HuH-7 (cell line): ENCODE data around the gene IPO5.
"Not testable (repeated sequence)": the region's sequence is repeated elsewhere in the genome, so short reads cannot be mapped to it uniquely, and the experiment has no call there.

ENCODE experiments used
- DNase-seq: peaks from one replicate; pipeline ENCODE4 v3.0.0; 2011; ENCODE audit warnings: low spot score

Gene IPO5

GRCh38 chr13:98014766-98015165 is 61.3 kb downstream of the IPO5 start:
- DNase-seq = no peak

DNA sequence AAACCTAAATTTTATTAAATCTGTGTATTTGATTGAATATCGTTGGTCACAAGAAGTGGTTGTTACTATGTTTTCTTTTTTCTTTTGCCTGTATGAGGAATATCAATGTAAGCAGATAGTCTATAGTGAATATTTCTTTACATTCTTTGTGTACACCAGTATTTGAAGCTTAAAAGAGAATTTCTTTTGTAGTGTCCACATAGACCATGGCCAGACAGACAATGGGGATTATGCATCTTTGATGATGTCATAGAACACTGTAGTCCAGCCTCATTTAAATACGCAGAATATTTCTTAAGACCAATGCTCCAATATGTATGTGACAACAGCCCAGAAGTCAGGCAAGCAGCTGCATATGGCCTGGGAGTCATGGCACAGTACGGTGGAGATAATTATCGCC is 64.8 kb downstream of the IPO5 start:
- DNase-seq = no peak

GRCh38 chr13:98019186-98019585 is 65.7 kb downstream of the IPO5 start:
- DNase-seq = no peak

- no peak for DNase-seq
Measured at GRCh38 chr13:98020271-98020670, 66.8 kb downstream of the IPO5 start.

- no peak for DNase-seq
Measured at GRCh38 chr13:98022210-98022609, 68.7 kb downstream of the IPO5 start.

- DNase-seq = no peak
Measured at GRCh38 chr13:98025480-98026025, 72.1 kb downstream of the IPO5 start.

- DNase-seq = peak; percentile 15
Measured at GRCh38 chr13:98026457-98026857, 73.0 kb downstream of the IPO5 start.

DNA sequence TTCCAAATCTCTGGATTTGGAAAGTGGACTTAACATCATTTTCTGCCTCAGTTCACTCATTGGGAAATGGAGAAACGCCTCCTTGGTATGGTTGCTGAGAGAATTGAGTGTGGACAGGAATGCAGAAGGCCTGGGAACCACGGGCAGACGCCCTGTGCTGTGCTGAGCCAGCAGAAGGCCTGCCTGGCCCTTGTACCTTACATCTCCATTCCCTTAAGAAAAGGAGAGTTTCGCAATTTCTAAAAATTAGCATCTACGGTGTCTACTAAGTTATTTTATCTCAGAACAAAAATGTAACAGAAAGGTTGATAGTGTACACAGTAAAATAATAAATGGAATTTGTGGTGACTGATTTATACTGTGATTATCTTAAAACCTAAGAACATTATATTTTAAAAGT is 78.7 kb downstream of the IPO5 start:
- no peak for DNase-seq

GRCh38 chr13:98033277-98034247 is 80.1 kb downstream of the IPO5 start:
- DNase-seq = peak; percentile 32

GRCh38 chr13:98035373-98035772 is 81.9 kb downstream of the IPO5 start:
- no peak for DNase-seq

- not testable (repeated sequence) for DNase-seq
Measured at GRCh38 chr13:98036564-98037302, 83.3 kb downstream of the IPO5 start.

DNA sequence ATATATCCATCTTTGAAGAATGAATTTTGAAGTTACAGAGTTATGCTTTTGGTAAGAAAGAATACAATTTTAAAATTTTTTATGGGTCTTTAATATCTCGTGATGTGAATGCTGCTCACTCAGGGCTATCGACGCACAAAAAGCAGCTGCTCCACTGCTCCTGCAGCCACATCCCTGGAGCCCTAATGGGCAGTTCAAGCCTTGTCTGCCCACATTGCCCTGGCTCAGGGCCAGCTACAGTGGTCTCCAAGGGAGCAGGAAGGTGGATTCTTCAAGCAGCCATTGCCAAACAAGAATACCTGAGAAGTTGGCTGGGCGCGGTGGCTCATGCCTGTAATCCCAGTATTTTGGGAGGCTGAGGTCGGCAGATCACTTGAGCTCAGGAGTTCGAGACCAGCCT is 85.8 kb downstream of the IPO5 start:
- no peak for DNase-seq

DNA sequence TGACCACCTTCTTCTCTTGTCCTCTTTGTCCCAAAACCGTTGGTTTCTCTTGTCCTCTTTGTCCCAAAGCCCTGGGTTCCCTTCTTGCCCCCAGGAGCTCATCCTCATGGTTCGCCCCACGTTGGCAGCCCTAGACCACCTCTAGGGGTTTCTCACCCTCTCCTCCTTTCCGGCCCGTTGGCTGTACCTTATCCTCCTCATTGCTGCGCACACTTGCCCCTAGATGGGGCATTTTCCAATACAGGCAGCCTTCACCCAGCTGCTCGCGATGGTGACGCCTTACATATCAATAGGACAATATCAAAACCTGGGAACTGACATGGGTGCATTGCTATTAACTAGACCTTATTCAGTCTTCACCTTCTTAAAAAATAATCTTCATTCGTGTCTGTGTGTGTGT is 86.5 kb downstream of the IPO5 start:
- no peak for DNase-seq

DNA sequence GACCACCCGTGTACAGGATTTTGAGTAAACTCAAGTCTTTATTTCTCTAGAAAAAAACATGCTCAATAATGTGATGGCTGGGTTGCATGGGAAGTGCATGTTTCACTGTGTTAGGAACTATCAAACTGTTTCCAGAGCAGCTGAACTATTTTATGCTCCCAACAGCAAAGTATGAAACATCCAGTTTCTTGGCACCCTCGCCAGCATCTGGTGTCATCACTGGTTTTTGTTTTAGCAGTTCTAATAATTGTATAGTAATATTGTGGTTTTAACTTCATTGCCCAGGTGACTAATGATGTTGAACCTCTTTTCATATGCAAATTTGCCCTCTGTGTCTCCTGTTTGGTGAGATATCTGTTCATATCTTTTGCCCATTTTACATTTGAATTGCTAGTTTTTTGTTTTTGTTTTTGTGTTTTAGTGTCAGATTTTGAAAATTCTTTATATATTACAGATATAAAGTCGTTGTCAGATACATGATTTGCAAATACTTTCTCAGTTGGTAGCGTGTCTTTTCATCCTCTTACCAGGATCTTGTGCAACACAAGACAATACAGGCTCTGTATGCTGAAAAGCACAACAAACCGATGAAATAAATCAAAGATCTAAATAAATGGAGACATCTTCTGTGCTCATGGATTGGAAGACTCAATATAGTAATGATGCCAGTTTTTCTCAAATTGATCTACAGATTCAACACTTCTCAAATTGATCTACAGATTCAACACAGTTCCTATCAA is 87.8 kb downstream of the IPO5 start:
- no peak for DNase-seq

DNA sequence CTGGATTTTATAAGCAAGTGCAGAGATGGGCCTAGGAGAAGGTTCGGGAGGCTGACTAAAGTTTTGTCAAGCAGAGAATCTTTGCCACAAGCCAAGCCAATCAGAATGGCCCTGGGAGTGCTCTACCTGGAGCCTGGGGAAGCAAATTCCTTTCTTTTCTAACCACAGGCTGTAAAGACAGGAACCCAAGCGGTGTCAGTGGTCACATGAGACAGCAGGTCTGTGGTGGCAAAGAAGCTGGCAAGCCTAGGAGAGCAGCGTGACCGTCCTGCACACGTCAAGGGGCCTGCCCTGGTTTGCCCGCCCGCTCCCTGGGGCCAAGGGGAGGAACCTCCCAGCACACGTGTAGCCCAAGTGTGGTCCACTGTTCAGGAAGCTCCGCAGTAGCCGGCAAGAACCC is 90.8 kb downstream of the IPO5 start:
- no peak for DNase-seq

- not testable (repeated sequence) for DNase-seq
Measured at GRCh38 chr13:98047785-98048184, 94.3 kb downstream of the IPO5 start.

- no peak for DNase-seq
Measured at GRCh38 chr13:98048265-98048664, 94.8 kb downstream of the IPO5 start.

DNA sequence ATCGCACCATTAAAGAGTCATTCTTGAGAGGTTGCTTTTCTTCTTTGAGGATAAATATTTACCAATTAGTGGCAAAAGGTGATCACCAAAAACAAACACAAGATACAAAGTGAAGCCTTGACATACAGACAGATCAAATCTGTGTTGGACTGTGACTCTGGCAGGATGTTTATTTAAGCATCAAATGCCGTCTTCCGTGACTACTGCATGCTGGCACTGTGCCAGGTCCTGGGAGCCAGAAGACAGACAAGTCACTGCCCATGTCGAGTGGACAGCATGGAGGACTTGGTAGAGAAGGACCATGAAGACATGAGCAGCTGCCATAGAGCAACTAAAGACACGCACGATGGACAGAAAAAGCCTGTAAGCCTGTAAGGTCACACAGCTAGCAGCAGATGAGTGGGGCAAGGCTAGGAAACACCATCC is 96.6 kb downstream of the IPO5 start:
- DNase-seq = no peak

DNA sequence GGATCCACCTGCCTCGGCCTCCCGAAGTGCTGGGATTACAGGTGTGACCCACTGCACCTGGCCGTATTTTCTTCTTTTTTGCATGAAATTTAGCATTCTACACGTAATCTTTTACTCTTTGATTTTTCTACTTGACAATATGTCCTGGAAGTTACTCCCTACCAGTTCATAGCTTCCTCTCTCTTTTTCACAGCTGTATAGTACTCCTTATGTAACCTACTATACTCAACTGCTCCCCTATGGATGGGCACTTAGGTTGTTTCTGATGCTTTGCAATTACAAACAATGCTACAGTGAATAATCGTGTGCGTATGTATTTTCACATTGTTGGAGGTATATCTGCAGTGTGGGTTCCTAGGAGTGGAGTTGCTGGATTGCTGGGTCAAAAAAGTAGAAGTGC is 98.9 kb downstream of the IPO5 start:
- no peak for DNase-seq

DNA sequence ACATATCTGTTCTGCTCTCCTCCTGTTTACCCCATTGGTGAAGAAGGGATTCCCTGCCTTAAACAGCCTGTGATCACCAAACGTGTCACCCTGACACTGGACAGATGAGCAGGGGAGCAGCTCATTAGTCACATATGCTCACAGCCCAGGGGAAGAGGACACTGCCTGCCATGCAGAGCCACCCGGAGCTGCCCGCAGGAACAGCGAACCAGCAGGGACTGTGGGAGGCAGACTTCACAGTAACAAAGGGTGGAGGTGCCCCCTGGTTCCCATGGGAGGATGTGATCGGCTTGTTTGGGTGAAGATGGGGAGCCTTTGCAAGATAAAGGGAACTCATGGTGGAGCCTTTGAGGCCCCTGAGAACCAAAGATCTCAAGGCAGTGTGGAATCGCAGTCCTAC is 100.8 kb downstream of the IPO5 start:
- DNase-seq = no peak

DNA sequence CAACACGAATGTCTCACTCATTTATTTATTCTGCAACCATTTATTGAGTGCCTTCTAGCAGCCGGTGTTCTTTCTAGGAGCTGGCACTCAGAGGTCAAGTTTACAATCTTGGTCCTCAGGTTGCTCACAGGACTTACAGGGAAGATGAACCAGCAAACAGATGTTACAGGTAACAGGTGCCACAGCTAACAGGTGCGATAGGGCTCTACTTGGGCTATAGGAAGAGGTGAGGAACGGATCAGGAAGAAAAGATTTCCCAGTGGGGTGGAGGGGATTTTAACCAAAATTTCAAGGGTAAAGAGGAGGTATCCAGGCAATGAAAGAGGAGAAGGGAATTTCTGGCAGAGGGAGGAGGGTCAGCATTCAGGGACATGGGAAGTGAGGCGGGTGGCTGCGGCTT is 102.1 kb downstream of the IPO5 start:
- no peak for DNase-seq

DNA sequence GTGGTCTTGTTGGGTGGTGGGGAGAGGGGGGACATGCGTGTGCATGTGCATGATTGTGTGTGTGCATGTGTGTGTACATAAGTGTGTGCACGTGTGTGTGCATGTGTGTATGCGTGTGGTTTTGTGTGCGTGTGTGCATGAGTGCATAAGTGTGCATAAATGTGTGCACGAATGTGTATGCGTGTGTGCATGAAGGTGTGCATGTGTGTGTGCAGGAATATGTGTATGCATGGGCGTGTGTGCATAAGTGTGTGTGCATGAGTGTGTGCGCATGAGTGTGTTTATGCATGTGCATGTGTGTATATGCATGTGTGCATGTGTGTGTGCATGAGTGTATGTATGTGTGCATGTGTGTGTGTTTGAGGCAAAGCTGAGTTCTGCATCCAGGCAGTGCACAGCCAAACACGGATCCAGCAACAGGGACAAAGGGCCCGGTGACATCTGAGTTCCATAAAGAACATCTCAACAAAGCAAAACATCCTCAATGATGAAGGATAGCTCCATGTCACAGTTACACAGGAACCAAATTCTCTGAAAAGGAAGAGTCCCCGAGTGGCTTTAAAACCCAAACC is 103.5 kb downstream of the IPO5 start:
- DNase-seq = no peak
